Measurements from ENCODE around the gene GLIS1.

The GLIS1 gene

GRCh38 chr1:53628286-53628955 is 110.5 kb downstream of the GLIS1 start:
- in situ Hi-C loops (cut with HindIII; ENCODE audit: low pct_ligation_motif_present, low sequenced_read_pairs) = no loop called here
- no peak for DNase-seq
- no peak overlapping the region for H3K4me3 ChIP-seq (ENCODE audit: low read depth, low read length)
- no peak for TF ChIP-seq CTCF (IDR thresholded peaks at IDR 0.05; ENCODE audit: low read depth, low read length, missing control alignments)
- no peaks in the 10 kb centered on the region for H3K36me3 ChIP-seq (replicated peaks)
- no peaks in the 10 kb centered on the region for H3K27me3 ChIP-seq (replicated peaks)
- no peak overlapping the region for H3K27ac ChIP-seq

- no peak for TF ChIP-seq CTCF (IDR thresholded peaks at IDR 0.05; ENCODE audit: low read depth, low read length, missing control alignments)
- in situ Hi-C loops (cut with HindIII; ENCODE audit: low pct_ligation_motif_present, low sequenced_read_pairs) = no loop called here
- Histone ChIP-seq H3K27me3 (replicated peaks) (no peaks in the 10 kb centered on the region), H3K27ac (no peak overlapping the region), H3K36me3 (replicated peaks) (no peaks in the 10 kb centered on the region), H3K4me3 (ENCODE audit: low read depth, low read length) (no peak overlapping the region)
- DNase-seq = no peak
These were observed 111.3 kb downstream of the GLIS1 start for GRCh38 chr1:53627666-53628065.

- Histone ChIP-seq H3K4me3 (ENCODE audit: low read depth, low read length) (no peak overlapping the region), H3K27me3 (replicated peaks) (no peaks in the 10 kb centered on the region), H3K27ac (no peak overlapping the region), H3K36me3 (replicated peaks) (no peaks in the 10 kb centered on the region)
- DNase-seq = no peak
- no peak for TF ChIP-seq CTCF (IDR thresholded peaks at IDR 0.05; ENCODE audit: low read depth, low read length, missing control alignments)
- in situ Hi-C loops (cut with HindIII; ENCODE audit: low pct_ligation_motif_present, low sequenced_read_pairs) = no loop called here
These were observed 111.9 kb downstream of the GLIS1 start for GRCh38 chr1:53627031-53627430.

- DNase-seq = no peak
- in situ Hi-C loops (cut with HindIII; ENCODE audit: low pct_ligation_motif_present, low sequenced_read_pairs) = no loop called here
- Histone ChIP-seq H3K36me3 (replicated peaks) (no peaks in the 10 kb centered on the region), H3K27me3 (replicated peaks) (no peaks in the 10 kb centered on the region), H3K27ac (no peak overlapping the region), H3K4me3 (ENCODE audit: low read depth, low read length) (no peak overlapping the region)
- TF ChIP-seq CTCF (IDR thresholded peaks at IDR 0.05; ENCODE audit: low read depth, low read length, missing control alignments) = no peak
These were observed 112.3 kb downstream of the GLIS1 start for GRCh38 chr1:53626616-53627015.

GRCh38 chr1:53625766-53626520 is 113.0 kb downstream of the GLIS1 start:
- Histone ChIP-seq H3K36me3 (replicated peaks) (no peaks in the 10 kb centered on the region), H3K27me3 (replicated peaks) (no peaks in the 10 kb centered on the region), H3K4me3 (ENCODE audit: low read depth, low read length) (no peak overlapping the region), H3K27ac (no peak overlapping the region)
- DNase-seq = no peak
- in situ Hi-C loops (cut with HindIII; ENCODE audit: low pct_ligation_motif_present, low sequenced_read_pairs) = no loop called here
- no peak for TF ChIP-seq CTCF (IDR thresholded peaks at IDR 0.05; ENCODE audit: low read depth, low read length, missing control alignments)
